Measurements from ENCODE around the gene UBE2R2.
"Not testable (repeated sequence)": the region's sequence is repeated elsewhere in the genome, so short reads cannot be mapped to it uniquely, and the experiment has no call there.

GRCh38 chr9:33962468-33962867 lies 145.5 kb downstream of the UBE2R2 start:
- TF ChIP-seq, protein P1, sequence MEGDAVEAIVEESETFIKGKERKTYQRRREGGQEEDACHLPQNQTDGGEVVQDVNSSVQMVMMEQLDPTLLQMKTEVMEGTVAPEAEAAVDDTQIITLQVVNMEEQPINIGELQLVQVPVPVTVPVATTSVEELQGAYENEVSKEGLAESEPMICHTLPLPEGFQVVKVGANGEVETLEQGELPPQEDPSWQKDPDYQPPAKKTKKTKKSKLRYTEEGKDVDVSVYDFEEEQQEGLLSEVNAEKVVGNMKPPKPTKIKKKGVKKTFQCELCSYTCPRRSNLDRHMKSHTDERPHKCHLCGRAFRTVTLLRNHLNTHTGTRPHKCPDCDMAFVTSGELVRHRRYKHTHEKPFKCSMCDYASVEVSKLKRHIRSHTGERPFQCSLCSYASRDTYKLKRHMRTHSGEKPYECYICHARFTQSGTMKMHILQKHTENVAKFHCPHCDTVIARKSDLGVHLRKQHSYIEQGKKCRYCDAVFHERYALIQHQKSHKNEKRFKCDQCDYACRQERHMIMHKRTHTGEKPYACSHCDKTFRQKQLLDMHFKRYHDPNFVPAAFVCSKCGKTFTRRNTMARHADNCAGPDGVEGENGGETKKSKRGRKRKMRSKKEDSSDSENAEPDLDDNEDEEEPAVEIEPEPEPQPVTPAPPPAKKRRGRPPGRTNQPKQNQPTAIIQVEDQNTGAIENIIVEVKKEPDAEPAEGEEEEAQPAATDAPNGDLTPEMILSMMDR (IDR thresholded peaks at IDR 0.05; ENCODE audit: poor library complexity) = not testable (repeated sequence)
- TF ChIP-seq EZH2 (IDR thresholded peaks at IDR 0.05; ENCODE audit: borderline replicate concordance) = not testable (repeated sequence)

Measured in hepatocyte (in vitro differentiated cells).